Measurements from ENCODE around the gene ARID1A.
"Not testable (repeated sequence)": the region's sequence is repeated elsewhere in the genome, so short reads cannot be mapped to it uniquely, and the experiment has no call there.

GRCh38 chr1:26705227-26705626, 9.4 kb downstream of the ARID1A start:
- not testable (repeated sequence) for TF ChIP-seq POLR2A (IDR thresholded peaks at IDR 0.05)
- TF ChIP-seq, protein P1, sequence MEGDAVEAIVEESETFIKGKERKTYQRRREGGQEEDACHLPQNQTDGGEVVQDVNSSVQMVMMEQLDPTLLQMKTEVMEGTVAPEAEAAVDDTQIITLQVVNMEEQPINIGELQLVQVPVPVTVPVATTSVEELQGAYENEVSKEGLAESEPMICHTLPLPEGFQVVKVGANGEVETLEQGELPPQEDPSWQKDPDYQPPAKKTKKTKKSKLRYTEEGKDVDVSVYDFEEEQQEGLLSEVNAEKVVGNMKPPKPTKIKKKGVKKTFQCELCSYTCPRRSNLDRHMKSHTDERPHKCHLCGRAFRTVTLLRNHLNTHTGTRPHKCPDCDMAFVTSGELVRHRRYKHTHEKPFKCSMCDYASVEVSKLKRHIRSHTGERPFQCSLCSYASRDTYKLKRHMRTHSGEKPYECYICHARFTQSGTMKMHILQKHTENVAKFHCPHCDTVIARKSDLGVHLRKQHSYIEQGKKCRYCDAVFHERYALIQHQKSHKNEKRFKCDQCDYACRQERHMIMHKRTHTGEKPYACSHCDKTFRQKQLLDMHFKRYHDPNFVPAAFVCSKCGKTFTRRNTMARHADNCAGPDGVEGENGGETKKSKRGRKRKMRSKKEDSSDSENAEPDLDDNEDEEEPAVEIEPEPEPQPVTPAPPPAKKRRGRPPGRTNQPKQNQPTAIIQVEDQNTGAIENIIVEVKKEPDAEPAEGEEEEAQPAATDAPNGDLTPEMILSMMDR (IDR thresholded peaks at IDR 0.05): not testable (repeated sequence)

Data from heart left ventricle (tissue), 13 donors.